HG03196 (cell line): ENCODE measurements around the gene CABLES2.

ENCODE experiments used
- ATAC-seq: cut with Tn5 transposase; IDR thresholded peaks from one replicate; pipeline ENCODE4 v1.9.1; 2021; ENCODE audit not compliant: unreplicated experiment

CABLES2 gene, protein sequence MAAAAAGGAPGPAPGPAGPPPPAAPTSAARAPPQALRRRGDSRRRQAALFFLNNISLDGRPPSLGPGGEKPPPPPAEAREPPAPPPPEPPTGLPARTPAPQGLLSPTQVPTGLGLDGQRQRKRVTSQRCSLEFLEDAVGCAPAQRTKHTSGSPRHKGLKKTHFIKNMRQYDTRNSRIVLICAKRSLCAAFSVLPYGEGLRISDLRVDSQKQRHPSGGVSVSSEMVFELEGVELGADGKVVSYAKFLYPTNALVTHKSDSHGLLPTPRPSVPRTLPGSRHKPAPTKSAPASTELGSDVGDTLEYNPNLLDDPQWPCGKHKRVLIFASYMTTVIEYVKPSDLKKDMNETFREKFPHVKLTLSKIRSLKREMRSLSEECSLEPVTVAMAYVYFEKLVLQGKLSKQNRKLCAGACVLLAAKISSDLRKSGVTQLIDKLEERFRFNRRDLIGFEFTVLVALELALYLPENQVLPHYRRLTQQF

DNA sequence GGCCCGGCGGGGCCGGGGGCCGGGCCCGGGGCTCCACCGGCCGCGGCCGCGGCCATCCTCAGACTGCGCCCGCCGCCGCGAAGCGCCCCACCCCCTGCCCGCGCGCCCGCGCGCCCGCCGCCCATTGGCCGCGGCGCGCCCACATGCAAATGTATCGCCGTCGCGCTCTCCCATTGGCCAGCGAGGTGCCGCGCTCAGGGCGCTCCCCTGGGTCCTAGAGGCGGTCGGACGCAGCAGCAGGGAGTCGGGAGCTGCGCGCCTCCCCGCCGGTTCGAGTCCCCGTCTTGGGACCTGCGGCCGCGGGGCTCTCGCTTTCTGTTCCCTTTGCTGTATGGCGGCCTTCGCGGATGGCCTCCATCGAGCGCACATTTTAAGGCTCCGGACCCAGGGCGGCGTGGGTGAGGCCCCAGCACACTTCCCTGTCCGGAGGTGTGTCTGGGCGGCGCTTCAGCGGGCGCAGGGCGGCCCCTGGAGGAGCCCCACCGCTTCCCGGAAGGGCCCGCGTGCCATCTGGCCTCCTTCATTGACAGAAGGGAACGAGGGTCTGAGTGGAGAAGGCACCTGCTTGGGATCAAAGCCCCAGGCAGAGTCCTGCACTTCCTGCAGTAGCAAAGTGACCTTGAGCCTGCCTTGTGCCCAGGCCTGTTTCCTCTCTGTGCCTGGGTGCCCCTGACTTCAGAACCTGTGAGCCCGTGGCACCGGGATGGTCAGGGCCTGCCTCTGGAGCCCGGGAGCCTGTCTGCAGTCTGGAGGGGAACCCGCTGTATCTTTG is at the start of gene CABLES2:
CABLES2 (minus strand) TSS at position 65 of the 772 bp plus-strand sequence; CDS start at position 56, 9 bp downstream.
- ATAC-seq: peak; percentile 66

DNA sequence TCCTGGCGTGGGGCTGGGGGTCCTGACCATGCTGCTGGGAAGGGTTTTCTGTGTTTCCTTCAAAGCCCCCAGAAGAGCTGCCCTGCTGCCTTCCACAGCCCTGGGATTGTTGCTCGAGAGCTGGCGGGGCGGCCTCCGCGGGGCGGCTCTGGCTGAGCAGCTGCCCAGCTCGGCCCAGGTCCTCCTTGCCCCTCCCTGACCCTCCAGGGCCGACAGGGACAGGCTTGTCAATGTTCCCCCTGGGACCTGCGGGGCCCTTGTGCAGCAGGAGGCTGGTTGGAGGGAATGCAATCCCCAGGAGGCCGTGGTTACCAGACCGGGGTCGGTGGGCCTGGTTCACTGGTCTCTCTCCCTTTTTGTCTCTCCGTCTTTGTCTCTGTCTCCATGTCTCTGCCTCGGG is 48.8 kb upstream of the CABLES2 start:
- no peak for ATAC-seq

DNA sequence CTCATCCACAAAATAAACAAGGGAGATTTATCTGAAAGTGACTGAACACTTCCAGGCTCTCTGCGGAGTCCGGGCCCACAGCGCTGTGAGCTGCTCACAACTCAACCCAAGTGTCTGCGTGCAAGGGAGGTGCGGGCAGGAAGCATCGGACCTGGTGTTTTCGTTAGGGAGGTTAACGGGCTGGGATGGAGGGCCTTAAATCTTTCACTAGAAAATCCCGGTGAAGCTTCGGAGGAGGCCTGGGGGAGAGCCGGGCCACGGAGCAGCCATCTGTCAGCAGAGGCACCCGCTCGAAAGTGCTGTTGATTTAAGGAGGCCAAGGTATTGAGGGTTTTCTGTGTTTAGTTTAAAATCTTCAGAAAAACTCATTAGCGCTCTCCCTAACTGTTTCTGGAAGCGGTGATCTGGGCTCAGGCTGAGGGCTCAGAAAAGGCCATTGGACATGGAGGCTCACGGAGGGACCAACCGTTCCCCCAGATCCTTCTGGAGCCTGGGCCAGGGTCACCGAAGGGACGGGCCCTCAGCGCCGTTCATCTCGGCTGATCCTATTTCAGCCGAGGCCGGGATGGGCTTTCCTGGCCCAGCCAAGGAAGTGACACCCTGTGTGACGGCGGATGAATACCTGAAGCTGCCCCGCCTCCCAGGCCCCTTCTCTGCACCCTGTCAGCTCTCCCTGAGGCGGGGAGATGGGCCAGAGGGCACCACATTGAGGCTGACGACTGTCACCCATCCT is 48.0 kb upstream of the CABLES2 start:
- ATAC-seq: no peak

DNA sequence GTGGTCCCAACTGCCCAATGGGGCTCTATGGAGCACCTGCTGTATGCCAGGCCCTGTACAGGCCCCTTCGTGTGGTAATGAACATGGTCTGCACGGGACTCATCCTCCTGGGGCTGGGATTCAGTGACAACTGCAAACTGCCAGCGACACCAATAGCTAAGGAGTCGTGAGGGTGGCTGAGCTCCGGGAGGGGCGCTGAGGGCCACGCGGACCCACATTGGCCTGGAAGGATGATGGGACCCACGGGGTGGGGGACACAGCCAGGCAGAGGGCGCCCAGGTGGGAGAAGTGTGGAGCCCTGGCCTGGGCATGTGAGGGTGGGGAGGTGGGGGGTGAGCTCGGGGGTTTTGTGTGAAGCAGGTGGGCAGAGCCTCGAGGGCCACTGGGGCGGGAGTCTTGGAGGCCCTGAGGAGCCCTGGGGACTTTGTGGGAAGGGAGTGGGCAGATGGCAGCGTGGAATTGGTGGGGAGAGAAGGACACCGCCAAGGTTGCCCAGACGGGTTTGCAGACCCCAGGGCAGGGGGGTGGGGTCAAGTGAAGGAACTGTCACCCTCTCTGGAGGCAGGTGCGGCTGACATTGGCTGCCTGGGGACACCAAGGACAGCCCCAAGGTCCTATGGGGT is 46.2 kb upstream of the CABLES2 start:
- ATAC-seq: no peak

DNA sequence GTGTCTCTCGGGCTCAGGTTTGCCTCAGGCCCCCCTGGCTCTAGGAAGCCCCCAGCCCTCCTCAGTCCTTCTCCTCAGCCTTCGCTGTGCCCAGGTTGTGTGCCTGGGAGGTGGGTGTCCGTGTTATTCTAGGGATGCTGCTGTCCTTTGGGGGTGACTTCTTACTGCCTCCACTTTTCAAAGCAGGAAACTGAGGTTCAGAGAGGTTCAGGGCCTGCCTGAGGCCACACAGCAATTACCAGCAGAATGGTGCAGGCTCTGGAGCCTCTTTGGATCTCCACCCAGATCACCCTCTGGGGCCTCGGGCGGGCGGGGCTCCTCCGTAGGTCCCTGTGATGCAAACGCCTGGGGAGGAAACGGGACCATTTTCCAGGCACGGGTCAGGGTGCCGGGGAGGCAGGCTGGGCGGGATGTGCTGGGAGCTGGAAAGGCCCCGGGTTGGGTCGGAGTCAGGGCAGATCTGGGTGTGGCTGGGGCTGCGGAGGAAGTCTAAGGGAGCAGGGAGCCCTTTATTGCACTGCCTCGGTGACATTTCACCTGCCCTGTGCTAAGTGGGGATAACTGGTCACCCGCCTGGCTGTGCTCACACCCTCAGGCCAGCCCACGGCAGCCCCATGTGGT is 45.5 kb upstream of the CABLES2 start:
- ATAC-seq: no peak

DNA sequence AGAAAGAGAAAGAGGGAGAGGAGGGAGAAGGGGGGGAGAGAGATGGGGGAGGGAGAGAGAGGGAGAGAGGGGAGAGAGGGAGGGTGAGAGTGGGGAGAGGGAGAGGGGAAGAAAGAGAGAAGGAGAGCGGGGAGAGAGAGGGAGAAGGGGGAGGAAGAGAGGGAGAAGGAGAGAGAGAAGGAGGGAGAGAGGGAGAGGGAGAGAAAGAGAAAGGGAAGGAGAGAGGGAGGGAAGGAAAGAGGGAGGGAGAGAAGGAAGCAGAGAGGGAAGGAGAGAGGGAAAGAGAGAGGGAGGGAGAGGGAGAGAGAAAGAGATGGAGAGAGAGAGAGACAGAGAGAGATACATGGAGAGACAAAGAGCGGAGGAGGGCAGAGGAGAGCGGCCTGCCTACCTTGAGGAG is 44.9 kb upstream of the CABLES2 start:
- ATAC-seq: no peak

DNA sequence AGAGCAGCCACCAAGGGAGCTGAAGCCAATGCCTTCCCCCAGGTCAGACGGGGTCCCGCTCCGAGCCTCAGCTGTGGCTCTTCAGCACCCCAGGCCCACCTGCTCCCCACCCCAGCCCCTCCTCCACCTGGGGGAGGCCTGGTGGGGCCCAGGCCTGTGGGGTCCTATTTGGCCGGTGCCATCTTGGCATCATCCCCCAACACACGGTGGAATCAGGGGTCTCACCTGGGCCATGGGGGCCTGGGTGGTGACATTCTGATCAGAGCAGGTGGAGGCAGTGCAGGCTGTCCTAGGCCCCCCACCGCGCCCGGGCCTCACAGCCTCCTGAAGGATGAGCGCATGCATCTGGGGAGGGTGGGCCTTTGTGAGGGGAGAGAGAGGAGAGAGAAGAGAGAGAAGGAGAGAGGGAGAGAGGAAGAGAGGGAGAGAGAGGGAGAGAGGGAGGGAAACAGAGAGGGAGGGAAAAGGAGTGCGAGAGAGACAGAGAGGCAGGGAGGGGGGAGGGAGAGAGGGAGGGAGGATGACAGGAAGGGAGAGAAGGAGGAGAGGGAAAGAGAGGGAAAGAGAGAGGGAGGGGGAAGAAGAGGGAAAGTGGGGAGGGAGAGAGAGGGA is 44.2 kb upstream of the CABLES2 start:
- no peak for ATAC-seq

DNA sequence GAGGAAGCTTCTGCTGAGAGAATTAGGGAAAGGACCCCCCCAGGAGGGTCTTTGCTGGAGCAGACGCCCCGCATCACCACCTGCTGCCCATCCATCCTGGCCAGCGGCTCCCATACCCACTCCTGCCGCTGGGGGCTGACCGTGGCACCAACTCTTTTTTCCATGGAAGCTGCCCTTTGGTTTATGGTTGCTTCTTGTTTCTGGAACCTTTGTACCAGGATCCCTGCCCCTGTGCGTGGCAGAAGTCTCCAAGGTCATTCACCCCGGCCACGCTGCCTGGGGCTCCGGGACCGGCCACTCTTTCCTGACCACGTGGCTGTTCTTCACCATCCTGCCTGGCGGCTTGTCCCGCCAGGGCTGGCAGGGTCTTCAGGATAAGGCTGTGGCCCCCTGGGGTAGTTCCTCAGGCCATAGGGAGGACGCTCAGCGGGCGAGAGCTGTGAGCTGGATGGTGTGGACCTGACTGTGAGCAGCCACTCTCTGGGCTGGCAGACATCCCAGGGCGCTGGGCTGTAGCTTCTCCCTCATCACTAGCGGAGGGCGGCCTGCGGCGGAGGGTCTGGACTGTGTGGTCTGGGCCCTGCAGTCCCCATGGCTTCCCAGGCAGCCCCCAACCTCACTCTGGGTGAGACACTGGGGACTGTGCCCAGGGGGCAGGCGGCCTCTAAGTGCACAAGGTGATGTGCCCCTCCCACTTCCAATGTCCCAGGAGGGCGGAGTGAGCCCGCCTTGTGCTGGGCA is 43.0 kb upstream of the CABLES2 start:
- no peak for ATAC-seq

DNA sequence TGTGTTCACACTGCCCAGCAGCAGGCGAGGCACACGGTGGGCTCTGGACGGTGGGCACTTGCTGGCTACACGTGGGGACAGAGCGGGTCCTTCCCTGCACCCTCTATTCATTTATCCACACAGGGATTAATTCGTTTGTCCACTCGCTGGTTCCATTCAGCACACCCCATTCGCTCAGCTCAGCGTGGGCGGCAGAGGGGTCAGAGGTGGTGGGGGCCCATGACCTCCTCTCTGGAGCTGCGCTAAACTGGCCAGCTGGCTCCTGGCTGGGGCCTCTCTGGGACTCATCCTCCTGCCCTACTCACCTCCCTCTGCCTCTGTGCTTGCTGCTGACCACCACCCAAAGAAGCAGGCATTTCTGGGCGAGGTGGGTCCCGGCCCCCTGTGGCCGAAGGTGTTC is 41.7 kb upstream of the CABLES2 start:
- no peak for ATAC-seq

DNA sequence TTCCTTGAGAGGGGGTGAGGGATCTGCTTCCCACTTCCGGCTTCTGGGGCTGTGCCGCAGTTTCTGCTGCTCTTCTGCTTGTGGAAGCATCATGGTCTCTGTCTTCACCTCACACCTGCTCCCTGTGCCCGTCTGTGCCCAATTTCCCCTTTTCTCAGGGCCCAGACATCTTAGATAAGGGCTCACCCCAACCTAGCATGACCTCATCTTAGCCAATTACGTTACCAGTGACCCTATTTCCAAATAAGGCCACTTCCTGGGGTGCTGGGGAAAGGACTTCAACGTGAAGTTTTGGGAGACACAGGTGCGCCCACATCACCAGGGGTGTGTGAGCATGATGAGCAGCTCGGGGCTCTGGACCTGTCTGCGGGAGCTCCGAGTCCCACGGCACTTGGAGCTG is 41.0 kb upstream of the CABLES2 start:
- ATAC-seq: no peak

DNA sequence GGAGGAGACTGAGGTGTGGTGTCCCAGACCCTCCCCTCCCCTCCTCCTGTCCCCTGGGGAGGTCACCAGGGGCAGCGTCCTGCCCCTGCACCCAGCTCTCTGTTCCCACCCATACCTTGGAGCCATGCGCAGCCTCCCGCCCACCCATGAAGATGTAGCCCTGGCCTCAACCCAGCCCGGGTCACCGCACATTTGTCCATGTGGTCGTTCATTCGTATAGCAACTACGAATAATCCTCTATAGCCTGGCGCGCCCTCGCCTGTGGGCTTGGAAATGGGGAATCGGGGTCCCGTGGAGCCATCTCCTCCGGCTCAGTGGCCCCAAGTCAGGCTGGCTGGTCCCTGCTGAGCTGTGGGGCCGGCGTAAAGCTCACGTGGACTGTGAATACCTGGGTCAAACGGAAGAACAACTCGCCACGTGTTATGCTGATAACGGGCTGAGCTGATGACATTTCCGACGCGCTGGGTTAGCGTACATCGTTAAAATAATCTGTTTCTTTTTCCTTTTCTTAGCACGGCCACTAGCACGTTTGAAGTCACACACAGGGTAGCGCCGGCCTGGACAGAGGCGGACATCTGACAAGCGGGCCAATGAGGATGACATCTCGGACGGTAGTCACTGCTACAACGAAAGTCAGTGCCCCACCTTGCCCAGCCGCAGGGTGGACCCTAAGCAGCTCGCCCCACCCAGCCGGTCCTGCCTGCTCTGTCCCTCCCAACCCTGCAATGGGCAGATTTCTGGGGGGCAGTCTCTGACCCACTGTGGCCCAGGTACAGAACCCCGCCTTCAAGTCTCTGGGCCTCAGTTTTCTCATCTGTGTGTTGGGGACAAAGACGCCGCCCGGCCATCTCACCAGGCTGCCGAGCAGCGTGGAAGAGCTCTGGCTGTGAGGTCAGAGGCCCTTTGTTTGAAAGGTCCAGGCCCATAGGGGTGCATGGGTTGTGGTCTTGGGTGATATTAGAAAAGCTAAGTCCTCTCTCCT is 40.1 kb upstream of the CABLES2 start:
- ATAC-seq: no peak

DNA sequence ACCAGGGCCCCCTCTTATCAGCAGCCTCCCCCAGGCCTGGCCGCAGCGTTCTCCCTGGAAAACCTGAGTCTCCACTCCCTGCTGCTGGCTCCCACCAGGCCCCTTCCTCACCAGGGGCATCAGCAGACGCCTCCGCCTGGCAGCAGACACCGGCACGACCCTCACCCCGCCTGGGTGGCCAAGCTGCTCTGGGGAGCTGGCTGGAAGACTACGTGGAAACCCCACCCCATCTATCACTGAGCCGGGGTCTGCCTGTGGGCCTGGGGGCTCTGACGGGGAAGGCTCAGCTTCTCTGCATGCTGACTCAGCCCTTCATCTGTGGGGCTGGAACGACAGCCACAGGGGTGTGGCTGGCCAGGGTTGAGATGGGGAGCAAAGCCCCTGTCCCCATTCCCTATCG is 39.4 kb upstream of the CABLES2 start:
- no peak for ATAC-seq

DNA sequence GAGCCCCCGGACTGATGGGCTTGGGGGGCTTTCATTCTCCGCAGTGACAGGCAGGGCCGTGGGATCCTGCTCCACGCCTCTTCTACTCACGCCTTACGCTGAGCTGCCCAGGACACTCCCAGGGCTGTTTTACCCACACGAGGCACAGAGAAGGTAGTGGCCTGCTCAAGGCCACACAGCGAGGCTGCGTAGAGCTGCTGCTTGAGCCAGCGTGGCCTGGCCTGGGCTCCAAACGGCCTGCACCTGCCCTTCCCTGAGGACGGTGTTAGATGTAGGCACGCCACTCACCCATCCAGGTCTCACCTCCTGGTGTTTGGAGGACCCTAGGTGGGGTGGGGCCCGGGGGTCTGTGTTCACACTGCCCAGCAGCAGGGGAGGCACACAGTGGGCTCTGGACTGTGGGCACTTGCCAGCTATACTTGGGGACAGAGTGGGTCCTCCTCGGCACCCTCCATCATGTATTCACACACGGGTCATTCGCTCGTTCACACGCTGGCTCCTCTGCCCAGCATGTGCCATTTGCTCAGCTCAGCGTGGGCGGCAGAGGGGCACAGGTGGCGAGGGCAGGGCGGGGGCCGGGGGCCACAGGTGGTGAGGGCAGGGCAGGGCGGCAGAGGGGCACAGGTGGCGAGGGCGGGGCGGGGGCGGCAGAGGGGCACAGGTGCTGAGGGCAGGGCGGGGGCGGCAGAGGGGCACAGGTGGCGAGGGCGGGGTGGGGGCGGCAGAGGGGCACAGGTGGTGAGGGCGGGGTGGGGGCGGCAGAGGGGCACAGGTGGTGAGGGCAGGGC is 38.7 kb upstream of the CABLES2 start:
- ATAC-seq: no peak

DNA sequence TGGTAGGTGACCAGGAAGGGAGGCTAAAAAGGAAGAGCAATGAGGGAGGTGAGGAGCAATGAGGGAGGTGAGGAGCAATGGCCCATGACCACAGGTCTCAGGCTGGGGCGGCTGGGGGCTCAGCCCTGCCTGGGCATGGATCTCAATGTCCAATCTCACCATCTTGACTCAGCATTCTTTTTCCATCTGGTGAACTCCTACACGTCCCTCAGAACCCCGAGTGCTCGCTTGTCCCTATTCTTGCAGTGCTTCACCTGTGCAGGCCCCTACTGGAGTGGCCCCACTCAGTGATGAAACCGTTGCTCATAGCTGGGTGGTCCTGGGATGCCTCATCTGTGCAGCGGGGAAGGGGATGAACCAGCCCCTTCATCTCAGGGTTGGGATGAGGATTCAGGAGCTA is 37.2 kb upstream of the CABLES2 start:
- no peak for ATAC-seq

DNA sequence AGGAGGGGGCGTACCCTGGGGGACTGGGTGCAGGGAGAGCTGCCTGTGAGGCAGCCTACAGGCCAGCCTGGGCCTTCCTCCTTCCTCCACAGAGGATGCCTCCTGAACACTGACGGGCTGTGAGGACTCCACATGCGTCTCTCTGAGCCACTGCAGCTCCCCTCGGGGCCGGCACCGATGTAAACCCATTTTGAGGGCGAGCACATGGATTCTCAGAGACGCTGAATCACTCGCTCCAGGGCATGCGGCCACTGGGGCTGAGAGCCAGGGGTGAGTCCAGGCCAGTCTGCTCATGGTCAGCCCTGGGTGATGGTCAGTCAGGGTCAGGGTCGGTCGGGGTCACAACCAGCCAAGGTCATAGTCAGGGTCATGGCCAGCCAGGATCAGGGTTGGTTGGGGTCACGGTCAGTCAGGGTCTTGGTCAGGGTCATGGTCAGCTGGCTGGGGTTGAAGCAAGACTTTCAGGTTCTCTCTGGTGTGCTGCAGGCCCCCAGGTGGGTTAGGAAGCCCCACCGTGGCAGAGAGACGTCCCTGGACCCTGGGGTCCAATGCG is 35.0 kb upstream of the CABLES2 start:
- no peak for ATAC-seq

DNA sequence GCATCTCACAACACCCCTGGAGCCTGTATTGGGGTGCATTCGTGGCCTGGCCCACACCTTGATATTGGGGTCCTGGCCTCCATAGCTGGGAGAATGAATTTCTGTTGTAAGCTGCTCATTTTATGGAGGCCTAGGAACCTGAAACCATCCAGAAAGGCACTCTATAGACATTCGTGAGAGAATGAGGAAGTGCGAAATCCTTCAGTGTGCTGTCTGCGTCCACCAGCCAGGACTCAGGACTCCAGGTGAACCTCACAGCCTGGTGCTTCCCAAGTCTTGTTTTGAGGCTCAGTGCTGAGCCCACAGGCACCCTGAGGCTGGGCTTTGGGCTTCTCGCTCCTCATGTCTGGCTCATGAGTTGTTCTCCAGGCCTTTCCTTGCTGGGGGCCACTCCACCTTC is 32.1 kb upstream of the CABLES2 start:
- no peak for ATAC-seq

DNA sequence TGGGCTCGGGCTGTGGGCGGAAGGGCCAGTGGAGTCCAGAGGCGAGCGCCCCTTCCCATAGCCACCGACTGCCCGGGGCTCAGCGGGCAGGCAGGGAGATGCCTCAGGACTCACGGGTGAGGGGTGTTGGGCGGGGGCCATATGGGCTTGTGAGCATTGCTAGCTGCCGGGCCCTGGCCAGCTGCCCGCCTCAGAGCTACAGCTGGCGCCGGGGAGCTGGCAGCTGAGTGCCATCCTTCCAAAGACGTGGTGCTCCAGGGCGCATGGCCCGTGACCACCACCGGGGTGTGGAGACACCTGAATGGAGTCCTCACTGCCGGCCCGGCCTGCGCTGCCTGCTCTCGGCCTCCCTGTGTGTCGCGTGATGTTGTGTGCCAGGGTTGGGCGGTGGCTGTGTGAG is 30.8 kb upstream of the CABLES2 start:
- ATAC-seq: no peak
